Chondrocyte (in vitro differentiated cells): ENCODE data around the gene NCAM1. TPM values are rescaled to one million over a fixed set of nuclear protein-coding genes. Genes with fewer than 3 reads are reported as not detected.

Experiments
- DNase-seq: peaks from one replicate; pipeline ENCODE4 v3.0.0; 2021; ENCODE audit warnings: mixed read lengths, low spot score
- H3K27ac Mint-ChIP-seq: one replicate; pipeline ENCODE4 v1.8.0; 2021; ENCODE audit warnings: mild to moderate bottlenecking, moderate library complexity, mixed read lengths; ENCODE audit not compliant: unreplicated experiment
- H3K27me3 Mint-ChIP-seq: 2 replicates; pipeline ENCODE4 v1.8.0; 2021; ENCODE audit warnings: low read depth, mixed read lengths
- H3K36me3 Mint-ChIP-seq: 2 replicates; pipeline ENCODE4 v1.8.0; 2021; ENCODE audit warnings: low read depth, mixed read lengths
- H3K4me1 Mint-ChIP-seq: 2 replicates; pipeline ENCODE4 v1.8.0; 2021; ENCODE audit warnings: low read depth, mild to moderate bottlenecking, mixed read lengths
- H3K4me3 Mint-ChIP-seq: one replicate; pipeline ENCODE4 v1.8.0; 2021; ENCODE audit warnings: mild to moderate bottlenecking, moderate library complexity, mixed read lengths; ENCODE audit not compliant: unreplicated experiment
- H3K9me3 Mint-ChIP-seq: 2 replicates; pipeline ENCODE4 v1.8.0; 2021; ENCODE audit warnings: low read depth, mixed read lengths
- CTCF ChIP-seq: fragments of 200-600 bp; sonication (generic); IDR thresholded peaks from 2 replicates; pipeline ENCODE4 v1.5.0; 2021; ENCODE audit warnings: antibody characterized with exemption, mild to moderate bottlenecking, moderate library complexity
- total RNA-seq: library from RNA; stranded (reverse); gene quantifications from 3 replicates; pipeline ENCODE4 v1.2.1, GENCODE V29; 2021

NCAM1 gene
- total RNA-seq, 1 donor from 2014 or later = 3.9 TPM

- DNase-seq = no peak
- H3K27ac Mint-ChIP-seq = no peak overlapping the region
- H3K4me3 Mint-ChIP-seq = no peak overlapping the region
Measured at GRCh38 chr11:113147249-113147648, 186.0 kb downstream of the NCAM1 start.

GRCh38 chr11:113148076-113148475 is 186.9 kb downstream of the NCAM1 start:
- no peaks in the 10 kb centered on the region for H3K4me1 Mint-ChIP-seq

More at GRCh38 chr11:113147249-113147648, 186.0 kb downstream of the NCAM1 start:
- no peaks in the 10 kb centered on the region for H3K36me3 Mint-ChIP-seq
- peaks cover 2% of the 10 kb centered on the region for H3K27me3 Mint-ChIP-seq
- no peak for TF ChIP-seq CTCF
- no peaks in the 10 kb centered on the region for H3K4me1 Mint-ChIP-seq
- H3K9me3 Mint-ChIP-seq = no peaks in the 10 kb centered on the region

GRCh38 chr11:113148652-113149051 is 187.4 kb downstream of the NCAM1 start:
- H3K4me3 Mint-ChIP-seq = no peak overlapping the region
- H3K27me3 Mint-ChIP-seq = peaks cover 2% of the 10 kb centered on the region
- no peak overlapping the region for H3K27ac Mint-ChIP-seq
- H3K4me1 Mint-ChIP-seq = no peaks in the 10 kb centered on the region
- DNase-seq = no peak
- TF ChIP-seq CTCF = no peak
- H3K9me3 Mint-ChIP-seq = no peaks in the 10 kb centered on the region
- H3K36me3 Mint-ChIP-seq = no peaks in the 10 kb centered on the region

More at GRCh38 chr11:113148076-113148475, 186.9 kb downstream of the NCAM1 start:
- no peak for DNase-seq
- no peaks in the 10 kb centered on the region for H3K9me3 Mint-ChIP-seq
- H3K27ac Mint-ChIP-seq = no peak overlapping the region
- H3K4me3 Mint-ChIP-seq = no peak overlapping the region
- H3K27me3 Mint-ChIP-seq = peaks cover 2% of the 10 kb centered on the region
- TF ChIP-seq CTCF = no peak
- H3K36me3 Mint-ChIP-seq = no peaks in the 10 kb centered on the region

- no peak overlapping the region for H3K27ac Mint-ChIP-seq
- no peaks in the 10 kb centered on the region for H3K36me3 Mint-ChIP-seq
- no peak for DNase-seq
- H3K4me3 Mint-ChIP-seq = no peak overlapping the region
- no peak for TF ChIP-seq CTCF
- no peaks in the 10 kb centered on the region for H3K9me3 Mint-ChIP-seq
- peaks cover 2% of the 10 kb centered on the region for H3K27me3 Mint-ChIP-seq
- H3K4me1 Mint-ChIP-seq = no peaks in the 10 kb centered on the region
Measured at GRCh38 chr11:113151521-113151920, 190.3 kb downstream of the NCAM1 start.

GRCh38 chr11:113152500-113152899 is 191.3 kb downstream of the NCAM1 start:
- Mint-ChIP-seq H3K27ac (no peak overlapping the region), H3K4me3 (no peak overlapping the region), H3K4me1 (no peaks in the 10 kb centered on the region), H3K27me3 (peaks cover 2% of the 10 kb centered on the region), H3K9me3 (no peaks in the 10 kb centered on the region), H3K36me3 (no peaks in the 10 kb centered on the region)
- TF ChIP-seq CTCF = no peak
- no peak for DNase-seq
